CD4-positive, alpha-beta T cell treated with Interleukin-10 for 1 hour (primary cell): ENCODE measurements around the gene F8A1.
"Not testable (repeated sequence)": the region's sequence is repeated elsewhere in the genome, so short reads cannot be mapped to it uniquely, and the experiment has no call there.

ENCODE experiments used
- DNase-seq: peaks from one replicate; pipeline ENCODE4 v3.0.0-alpha.2; 2020

Gene F8A1

DNA sequence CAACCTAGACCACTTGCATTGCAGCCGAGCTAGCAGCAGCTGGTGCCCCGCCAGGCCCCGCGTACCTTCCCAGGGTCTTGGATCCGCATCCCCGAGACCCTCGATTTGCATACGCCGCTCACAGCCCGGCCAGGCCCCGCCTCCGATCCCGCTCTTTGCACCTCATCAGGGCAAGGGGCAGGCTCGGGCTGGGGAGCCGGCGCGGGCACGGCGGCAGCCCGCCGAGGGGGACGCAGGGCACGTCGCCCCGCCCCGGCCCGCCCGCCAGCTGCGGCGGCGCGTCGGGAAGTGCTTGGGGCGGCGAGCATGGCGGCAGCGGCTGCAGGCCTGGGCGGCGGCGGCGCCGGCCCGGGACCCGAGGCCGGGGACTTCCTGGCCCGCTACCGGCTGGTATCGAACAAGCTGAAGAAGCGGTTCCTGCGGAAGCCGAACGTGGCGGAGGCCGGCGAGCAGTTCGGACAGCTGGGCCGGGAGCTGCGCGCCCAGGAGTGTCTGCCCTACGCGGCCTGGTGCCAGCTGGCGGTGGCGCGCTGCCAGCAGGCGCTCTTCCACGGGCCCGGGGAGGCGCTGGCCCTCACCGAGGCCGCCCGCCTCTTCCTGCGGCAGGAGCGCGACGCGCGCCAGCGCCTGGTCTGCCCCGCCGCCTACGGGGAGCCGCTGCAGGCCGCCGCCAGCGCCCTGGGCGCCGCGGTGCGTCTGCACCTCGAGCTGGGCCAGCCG is at the start of gene F8A1:
TSS of gene F8A1 (plus strand) at position 287 of the 720 bp plus-strand sequence. CDS start at position 307, 20 bp downstream.
- DNase-seq = peak; percentile 41

DNA sequence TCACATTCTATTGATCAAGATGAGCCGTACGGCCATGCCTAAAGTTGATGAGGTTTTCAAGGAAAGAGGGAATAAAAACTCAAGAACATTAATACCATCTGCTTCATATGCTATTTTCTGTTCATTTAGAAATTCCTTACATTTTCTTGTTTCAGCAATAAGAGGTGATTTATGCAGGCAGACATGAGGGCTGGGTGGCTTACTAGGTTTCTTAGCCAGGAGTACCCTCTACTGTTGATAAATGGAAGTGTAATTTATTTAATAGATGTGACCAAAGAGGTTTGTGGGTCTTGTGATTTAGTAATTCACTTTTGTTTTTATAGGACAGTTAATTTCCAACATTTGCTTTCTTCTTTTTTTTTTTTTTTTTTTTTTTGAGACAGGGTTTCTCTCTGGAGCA is 45.3 kb upstream of the F8A1 start:
- DNase-seq = peak; percentile 53

DNA sequence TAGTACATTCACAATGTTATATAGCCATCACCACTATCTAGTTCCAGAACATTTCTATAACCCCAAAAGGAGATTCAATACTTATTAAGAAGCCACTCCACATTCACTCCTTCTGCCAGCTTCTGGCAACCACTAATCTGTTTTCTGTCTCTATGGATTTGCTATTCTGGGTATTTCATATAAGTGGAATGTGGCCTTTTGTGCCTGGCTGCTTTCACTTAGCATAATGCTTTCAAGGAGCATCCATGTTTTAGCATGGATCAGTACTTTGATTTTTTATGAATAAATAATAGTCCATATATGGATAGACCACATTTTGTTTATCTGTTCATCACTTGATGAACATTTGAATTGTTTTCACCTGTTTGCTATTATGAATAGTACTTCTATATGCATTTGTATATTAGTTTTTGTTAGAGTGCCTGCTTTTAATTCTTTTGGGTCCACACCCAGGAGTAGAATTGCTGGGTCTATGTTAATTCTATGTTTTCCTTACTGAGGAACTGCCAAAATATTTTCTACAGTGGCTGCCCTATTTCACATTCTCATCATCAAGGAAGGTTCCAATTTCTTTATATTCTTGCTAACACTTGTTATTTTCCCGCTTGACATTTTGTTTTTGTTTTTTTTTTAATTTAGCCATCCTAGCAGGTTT is 35.1 kb upstream of the F8A1 start:
- no peak for DNase-seq

DNA sequence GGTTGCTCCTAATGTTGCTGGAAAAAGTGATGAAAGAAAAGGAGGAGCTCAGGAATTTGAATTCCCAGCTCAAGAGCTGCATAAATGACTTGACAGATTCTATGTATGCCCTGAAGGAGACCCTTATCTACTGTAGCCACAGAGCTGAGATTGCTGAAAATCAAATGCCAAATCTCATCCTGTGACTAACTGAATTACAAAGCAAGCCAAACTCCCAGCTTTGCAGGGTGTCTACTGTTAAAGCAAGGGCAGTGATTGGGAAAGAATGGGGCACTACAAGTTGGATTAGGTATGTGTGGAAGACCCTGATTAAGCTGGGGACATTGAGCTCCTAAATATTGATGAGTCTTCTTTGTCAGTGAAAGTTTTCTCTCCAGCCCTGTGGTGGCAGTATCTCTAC is 30.9 kb upstream of the F8A1 start:
- no peak for DNase-seq

DNA sequence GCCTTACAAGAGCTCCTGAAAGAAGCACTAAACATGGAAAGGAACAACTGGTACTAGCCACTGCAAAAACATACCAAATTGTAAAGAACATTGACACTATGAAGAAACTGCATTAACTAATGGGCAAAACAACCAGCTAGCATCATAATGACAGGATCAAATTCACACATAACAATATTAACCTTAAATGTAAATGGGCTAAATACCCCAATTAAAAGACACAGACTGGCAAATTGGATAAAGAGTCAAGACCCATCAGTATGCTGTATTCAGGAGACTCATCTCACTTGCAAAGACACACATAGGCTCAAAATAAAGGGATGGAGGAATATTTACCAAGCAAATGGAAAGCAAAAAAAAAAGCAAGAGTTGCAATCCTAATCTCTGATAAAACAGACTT is 17.6 kb upstream of the F8A1 start:
- not testable (repeated sequence) for DNase-seq

DNA sequence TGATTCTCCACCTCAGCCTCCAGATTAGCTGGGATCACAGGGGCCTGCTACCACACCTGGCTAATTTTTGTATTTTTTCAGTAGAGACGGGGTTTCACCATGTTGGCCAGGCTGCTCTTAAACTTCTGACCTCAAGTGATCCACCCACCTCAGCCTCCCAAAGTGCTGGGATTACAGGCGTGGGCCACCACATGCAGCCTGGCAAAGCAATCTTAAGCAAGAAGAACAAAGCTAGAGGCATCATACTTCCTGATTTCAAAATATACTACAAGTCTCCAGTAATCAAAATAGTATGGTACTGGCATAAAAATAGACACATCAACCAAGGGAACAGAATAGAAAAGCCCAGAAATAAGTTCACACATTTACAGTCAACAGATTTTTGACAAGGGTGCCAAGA is 12.8 kb upstream of the F8A1 start:
- no peak for DNase-seq

DNA sequence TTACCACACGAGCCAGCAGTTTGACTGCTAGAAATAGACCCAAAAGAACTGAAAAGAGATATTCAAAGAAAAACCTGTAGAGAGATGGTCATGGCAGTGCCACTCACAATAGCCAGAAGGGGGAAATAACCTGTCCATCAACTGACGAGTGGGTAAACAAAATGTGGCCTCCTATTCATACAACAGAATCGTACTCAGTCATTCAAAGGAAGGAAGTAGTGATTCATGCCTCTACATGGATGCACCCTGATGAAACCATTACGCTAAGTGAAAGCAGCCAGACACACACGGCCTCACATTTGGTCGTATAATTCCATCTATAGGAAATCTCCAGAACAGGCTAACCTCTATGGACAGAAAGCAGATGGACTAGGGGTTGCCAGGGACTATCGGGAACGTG is 2.1 kb upstream of the F8A1 start:
- not testable (repeated sequence) for DNase-seq

DNA sequence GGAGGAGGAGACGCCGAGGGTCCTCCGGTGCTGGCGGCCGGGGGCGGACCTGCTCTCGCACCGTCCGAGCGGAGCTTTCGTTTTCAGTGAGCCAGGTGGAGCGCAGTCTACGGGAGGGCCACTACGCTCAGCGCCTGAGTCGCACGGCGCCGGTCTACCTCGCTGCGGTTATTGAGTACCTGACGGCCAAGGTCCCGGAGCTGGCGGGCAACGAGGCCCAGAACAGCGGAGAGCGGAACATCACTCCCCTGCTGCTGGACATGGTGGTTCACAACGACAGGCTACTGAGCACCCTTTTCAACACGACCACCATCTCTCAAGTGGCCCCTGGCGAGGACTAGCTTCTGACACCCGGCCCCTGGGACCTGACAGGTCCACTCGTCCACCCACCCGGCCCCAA is 1.1 kb upstream of the F8A1 start:
- DNase-seq = not testable (repeated sequence)

DNA sequence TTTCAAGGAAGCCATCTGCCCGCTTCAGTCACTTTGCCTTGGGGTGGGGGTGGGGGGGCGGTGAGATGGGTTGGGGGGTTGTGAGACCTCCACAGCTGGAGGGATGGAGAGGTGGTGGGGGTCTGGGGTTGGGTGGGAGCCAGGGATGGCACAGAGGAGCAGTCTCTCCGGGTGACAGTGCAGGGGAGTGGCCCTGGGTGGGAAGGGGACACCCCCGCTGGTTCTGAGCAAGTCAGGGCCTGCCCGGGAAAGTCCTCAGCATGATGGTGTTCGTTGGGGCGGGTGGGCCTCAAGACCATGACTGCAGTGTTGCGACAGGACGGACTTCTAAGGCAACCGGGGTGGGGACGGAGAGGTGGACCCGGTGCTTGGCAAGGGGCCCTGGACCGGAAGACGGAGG is 606 bp upstream of the F8A1 start:
- DNase-seq = not testable (repeated sequence)

DNA sequence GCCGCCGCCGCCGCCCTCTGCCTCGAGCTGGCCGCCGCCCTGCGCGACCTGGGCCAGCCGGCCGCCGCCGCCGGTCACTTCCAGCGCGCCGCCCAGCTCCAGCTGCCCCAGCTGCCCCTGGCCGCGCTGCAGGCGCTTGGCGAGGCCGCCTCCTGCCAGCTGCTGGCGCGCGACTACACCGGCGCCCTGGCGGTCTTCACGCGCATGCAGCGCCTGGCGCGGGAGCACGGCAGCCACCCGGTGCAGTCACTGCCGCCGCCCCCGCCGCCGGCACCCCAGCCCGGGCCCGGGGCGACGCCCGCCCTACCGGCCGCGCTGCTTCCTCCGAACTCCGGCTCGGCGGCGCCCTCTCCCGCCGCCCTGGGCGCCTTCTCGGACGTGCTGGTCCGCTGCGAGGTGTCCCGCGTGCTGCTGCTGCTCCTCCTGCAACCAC is 650 bp downstream of the F8A1 start:
- not testable (repeated sequence) for DNase-seq

DNA sequence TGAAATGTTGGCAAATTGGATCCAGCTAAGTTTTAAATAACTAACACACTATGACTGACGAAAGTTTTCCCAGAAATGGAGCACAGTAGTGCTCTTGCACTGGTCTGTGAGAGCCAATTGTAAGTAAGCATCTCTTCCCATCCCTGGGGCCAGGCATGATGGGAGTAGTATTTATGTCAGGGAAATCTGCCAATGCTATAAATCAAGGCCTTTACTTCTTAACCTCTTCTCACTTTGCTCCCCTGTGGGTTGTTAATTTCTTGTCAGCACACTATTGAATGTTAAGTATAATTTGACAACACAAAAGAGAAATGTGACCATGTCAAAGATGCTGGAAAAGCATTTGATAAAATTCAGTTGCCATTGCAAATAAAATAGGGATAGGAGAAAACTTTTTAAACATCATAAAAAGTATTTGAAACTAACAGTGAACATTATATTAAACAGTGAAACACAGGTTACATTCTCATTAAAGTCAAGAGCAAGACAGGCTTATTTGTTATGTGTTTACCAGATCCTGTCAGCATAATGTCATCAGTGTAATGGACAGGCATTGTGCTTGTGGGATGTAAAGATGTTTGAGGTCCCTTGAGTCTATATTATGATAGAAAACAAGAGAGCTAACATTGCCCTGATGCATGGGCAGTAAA is 5.0 kb downstream of the F8A1 start:
- no peak for DNase-seq

DNA sequence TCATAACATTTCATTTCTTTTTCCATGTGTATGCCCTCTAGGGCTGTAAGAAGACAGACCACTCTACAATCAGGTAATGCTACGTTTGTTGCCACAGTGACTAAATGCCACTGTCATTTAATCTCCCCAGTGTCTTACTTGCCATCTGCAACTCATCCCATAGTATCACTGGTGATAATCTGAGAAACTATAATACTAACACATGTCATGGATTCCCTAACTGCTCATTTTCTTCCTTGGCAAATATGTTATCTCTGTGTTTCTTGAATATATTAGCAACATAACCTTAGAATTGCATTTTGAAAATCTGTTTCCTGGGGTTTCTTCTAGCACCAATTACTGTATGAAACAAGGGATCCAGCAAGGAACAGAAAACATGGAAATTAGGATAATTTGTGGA is 6.1 kb downstream of the F8A1 start:
- no peak for DNase-seq

DNA sequence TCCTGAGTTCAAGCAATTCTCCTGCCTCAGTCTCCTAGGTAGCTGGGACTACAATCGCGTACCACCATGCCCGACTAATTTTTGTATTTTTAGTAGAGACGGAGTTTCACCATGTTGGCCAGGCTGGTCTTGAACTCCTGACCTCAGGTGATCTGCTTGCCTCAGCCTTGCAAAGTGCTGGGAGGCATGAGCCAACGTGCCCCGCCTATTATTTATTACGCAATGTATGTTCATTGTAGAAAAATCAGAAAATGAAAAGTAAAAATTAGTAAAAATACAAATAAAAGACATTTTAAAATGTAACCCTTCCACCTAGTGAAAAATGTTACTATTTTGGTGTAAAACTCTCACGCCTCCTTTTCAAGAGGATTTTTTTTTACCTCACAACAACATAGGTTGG is 14.2 kb downstream of the F8A1 start:
- DNase-seq = no peak

DNA sequence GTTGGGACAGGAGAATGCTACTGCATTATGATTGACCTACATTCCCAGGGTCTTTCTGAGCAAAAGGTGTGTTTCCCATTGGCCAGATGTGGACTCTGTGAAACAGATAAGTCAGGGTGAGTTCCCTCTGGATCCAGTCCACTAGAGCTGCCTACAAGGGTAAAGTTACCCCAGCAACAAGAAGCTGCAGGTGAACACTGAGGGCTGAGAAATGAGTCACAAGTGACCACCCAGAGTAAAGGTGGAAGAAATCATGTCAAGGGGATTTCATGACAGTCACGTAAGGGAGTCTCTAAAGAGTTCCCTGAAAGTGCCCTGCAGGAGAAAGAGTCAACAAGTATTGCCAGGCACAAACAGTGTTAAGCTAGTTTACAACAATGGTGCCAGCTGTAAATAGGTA is 16.3 kb downstream of the F8A1 start:
- DNase-seq = no peak

DNA sequence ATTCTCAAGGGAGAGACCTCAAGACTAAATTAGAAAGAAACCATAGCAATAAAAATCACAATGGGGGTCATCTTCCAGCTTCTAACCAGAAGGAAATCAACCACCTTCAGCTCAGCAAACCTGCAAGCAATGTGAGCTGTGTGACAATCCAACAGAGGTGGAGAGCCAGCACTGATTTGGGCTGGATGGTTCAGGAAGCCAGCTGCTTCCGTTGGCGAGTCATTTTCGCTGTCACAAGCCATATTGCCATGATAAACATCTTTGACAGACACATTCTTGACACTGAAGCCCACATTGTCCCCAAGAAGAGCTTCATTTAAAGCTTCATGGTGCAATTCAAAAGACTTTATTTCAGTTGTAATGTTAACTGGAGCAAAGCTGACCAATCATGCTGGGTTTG is 22.7 kb downstream of the F8A1 start:
- no peak for DNase-seq

DNA sequence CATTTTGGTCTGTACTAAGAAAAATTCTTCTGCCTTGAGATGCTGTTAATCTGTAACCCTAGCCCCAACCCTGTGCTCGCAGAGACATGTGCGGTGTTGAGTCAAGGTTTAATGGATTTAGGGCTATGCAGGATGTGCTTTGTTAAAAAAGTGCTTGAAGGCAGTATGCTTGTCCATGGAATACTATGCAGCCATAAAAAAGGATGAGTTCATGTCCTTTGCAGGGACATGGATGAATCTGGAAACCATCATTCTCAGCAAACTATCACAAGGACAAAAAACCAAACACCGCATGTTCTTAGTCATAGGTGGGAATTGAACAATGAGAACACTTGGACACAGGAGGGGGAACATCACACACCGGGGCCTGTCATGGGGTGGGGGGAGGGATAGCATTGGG is 23.9 kb downstream of the F8A1 start:
- DNase-seq = not testable (repeated sequence)

DNA sequence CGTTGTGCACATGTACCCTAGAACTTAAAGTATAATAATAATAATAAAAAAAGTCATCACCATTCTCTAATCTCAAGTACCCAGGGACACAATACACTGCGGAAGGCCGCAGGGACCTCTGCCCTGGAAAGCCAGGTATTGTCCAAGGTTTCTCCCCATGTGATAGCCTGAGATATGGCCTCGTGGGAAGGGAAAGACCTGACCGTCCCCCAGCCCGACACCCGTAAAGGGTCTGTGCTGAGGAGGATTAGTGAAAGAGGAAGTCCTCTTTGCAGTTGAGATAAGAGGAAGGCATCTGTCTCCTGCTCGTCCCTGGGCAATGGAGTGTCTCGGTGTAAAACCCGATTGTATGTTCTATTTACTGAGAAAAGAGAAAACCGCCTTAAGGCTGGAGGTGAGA is 24.4 kb downstream of the F8A1 start:
- not testable (repeated sequence) for DNase-seq

DNA sequence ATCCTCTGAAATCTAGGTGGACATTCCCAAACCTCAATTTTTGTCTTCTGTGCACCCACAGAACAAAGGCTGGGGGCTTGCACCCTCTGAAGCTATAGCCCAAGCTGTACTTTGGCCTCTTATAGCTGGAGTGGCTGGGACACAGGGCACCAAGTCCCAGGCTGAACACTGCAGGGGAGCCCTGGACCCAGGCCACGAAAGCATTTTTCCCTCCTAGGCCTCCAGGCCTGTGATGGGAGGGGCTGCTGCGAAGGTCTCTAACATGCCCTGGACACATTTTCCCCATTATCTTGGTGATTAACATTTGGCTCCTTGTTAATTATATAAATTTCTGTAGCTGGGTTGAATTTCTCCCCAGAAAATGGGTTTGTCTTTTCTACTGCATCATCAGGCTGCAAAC is 27.9 kb downstream of the F8A1 start:
- DNase-seq = no peak

DNA sequence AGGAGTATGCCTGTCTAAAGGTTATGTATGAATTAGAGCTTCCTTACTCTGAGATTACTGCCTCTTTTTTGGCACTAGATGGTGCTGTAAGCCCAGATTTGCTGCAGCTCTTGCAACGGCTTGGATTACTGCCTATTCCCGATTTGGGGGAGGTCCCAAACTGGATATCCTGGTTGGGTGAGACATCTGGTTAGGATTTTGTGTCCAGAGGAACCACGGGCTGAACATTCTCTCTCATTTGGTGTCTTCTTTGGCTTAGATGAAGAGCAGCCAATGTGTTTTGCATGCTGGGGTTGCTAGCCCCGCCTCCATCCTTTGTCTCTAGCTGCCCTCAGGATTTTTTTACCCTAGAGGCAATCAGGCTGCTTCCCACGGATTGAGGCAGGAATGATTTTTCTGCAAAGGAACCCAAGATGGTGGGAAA is 31.9 kb downstream of the F8A1 start:
- DNase-seq = peak; percentile 44

DNA sequence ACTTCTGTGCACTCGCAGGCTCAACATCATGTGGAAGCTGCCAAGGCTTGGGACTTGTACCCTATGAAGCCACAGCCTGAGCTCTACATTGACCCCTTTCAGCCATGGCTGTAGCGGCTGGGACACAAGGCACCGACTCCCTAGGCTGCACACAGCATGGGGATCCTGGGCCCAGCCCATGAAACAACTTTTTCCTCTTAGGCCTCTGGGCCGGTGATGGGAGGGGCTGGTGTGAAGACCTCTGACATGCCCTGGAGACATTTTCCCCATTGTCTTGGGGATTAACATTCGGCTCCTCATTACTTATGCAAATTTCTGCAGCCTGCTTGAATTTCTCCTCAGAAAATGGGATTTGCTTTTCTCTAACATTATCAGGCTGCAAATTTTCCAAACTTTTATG is 38.6 kb downstream of the F8A1 start:
- not testable (repeated sequence) for DNase-seq
